Stimulated activated CD8-positive, alpha-beta memory T cell treated with anti-CD3 and anti-CD28 coated beads, Interleukin-4, amount 100 ng/mL, for 24 hours (primary cell): ENCODE data around the gene CAMKMT.

ENCODE experiments used
- DNase-seq: peaks from one replicate; pipeline ENCODE4 v3.0.0-alpha.2; 2020; ENCODE audit warnings: low read depth

Gene CAMKMT

GRCh38 chr2:44596537-44597320, 235.0 kb downstream of the CAMKMT start:
- DNase-seq: no peak

GRCh38 chr2:44598330-44599119, 236.8 kb downstream of the CAMKMT start:
- DNase-seq: no peak

- no peak for DNase-seq
Measured at GRCh38 chr2:44599130-44599529, 237.4 kb downstream of the CAMKMT start.

- no peak for DNase-seq
Measured at GRCh38 chr2:44602446-44602845, 240.7 kb downstream of the CAMKMT start.

- no peak for DNase-seq
Measured at GRCh38 chr2:44605511-44605910, 243.8 kb downstream of the CAMKMT start.

- DNase-seq: no peak
Measured at GRCh38 chr2:44612276-44612675, 250.5 kb downstream of the CAMKMT start.

- DNase-seq: no peak
Measured at GRCh38 chr2:44614940-44615339, 253.2 kb downstream of the CAMKMT start.

- no peak for DNase-seq
Measured at GRCh38 chr2:44615950-44616518, 254.3 kb downstream of the CAMKMT start.

GRCh38 chr2:44616667-44617155, 255.0 kb downstream of the CAMKMT start:
- no peak for DNase-seq

- DNase-seq: no peak
Measured at GRCh38 chr2:44618251-44619023, 256.7 kb downstream of the CAMKMT start.

GRCh38 chr2:44620189-44620990, 258.6 kb downstream of the CAMKMT start:
- no peak for DNase-seq

- no peak for DNase-seq
Measured at GRCh38 chr2:44623622-44624351, 262.0 kb downstream of the CAMKMT start.

GRCh38 chr2:44628297-44628696, 266.6 kb downstream of the CAMKMT start:
- DNase-seq: no peak

- no peak for DNase-seq
Measured at GRCh38 chr2:44632931-44633689, 271.4 kb downstream of the CAMKMT start.

- DNase-seq: no peak
Measured at GRCh38 chr2:44635725-44636124, 274.0 kb downstream of the CAMKMT start.

GRCh38 chr2:44638649-44639048, 276.9 kb downstream of the CAMKMT start:
- DNase-seq: no peak

- no peak for DNase-seq
Measured at GRCh38 chr2:44639399-44639798, 277.7 kb downstream of the CAMKMT start.

- DNase-seq: no peak
Measured at GRCh38 chr2:44642123-44642857, 280.5 kb downstream of the CAMKMT start.

- DNase-seq: no peak
Measured at GRCh38 chr2:44645937-44646336, 284.2 kb downstream of the CAMKMT start.
